ACHN (cell line): ENCODE results near the gene FAM167B.

Source experiments
- DNase-seq: peaks from one replicate; pipeline ENCODE4 v3.0.0-alpha.2; 2015
- in situ Hi-C: cut with HindIII; loops from 2 replicates; pipeline ENCODE4 v1.10.0; 2017; ENCODE audit warnings: low sequenced_read_pairs, low pct_ligation_motif_present, low pct_unique_long_range_greater_than_20kb

FAM167B gene

GRCh38 chr1:32221581-32221979 lies 25.4 kb upstream of the FAM167B start:
- no peak for DNase-seq
- in situ Hi-C loops = no loop called here

GRCh38 chr1:32221980-32222755 lies 24.9 kb upstream of the FAM167B start, which contains the start of the genes EIF3I and TMEM234:
Gene EIF3I, plus strand, starts transcription at chr1:32222407. Its CDS starts 35 bp downstream, at chr1:32222442.
Gene TMEM234, minus strand, starts transcription at chr1:32222353. Its CDS starts 31 bp downstream, at chr1:32222322.
- in situ Hi-C loops = no loop called here

GRCh38 chr1:32223683-32224082 lies 23.3 kb upstream of the FAM167B start:
- DNase-seq = no peak

More at GRCh38 chr1:32221980-32222755, 24.9 kb upstream of the FAM167B start, which contains the start of the genes EIF3I and TMEM234:
- DNase-seq = peak; percentile 91

GRCh38 chr1:32224285-32224684 lies 22.7 kb upstream of the FAM167B start:
- in situ Hi-C loops = no loop called here

More at GRCh38 chr1:32223683-32224082, 23.3 kb upstream of the FAM167B start:
- in situ Hi-C loops = no loop called here

GRCh38 chr1:32228771-32229170 lies 18.3 kb upstream of the FAM167B start:
- DNase-seq = no peak

More at GRCh38 chr1:32224285-32224684, 22.7 kb upstream of the FAM167B start:
- no peak for DNase-seq

GRCh38 chr1:32231843-32232432 lies 15.1 kb upstream of the FAM167B start:
- in situ Hi-C loops = no loop called here
- no peak for DNase-seq

More at GRCh38 chr1:32228771-32229170, 18.3 kb upstream of the FAM167B start:
- in situ Hi-C loops = no loop called here

GRCh38 chr1:32232558-32233304 lies 14.3 kb upstream of the FAM167B start:
- in situ Hi-C loops = no loop called here

GRCh38 chr1:32234792-32235191 lies 12.2 kb upstream of the FAM167B start:
- in situ Hi-C loops = no loop called here
- DNase-seq = no peak

More at GRCh38 chr1:32232558-32233304, 14.3 kb upstream of the FAM167B start:
- DNase-seq = no peak

- DNase-seq = no peak
- in situ Hi-C loops = no loop called here
Observed at GRCh38 chr1:32239337-32239736, 7.7 kb upstream of the FAM167B start.

- in situ Hi-C loops = no loop called here
- DNase-seq = no peak
Observed at GRCh38 chr1:32239790-32240139, 7.3 kb upstream of the FAM167B start.

GRCh38 chr1:32240140-32240951 lies 6.7 kb upstream of the FAM167B start:
- in situ Hi-C loops = no loop called here
- DNase-seq = peak; percentile 67

GRCh38 chr1:32241001-32241763 lies 5.8 kb upstream of the FAM167B start:
- in situ Hi-C loops = no loop called here
- DNase-seq = peak; percentile 42

- no peak for DNase-seq
- in situ Hi-C loops = no loop called here
Observed at GRCh38 chr1:32242341-32242851, 4.6 kb upstream of the FAM167B start.

GRCh38 chr1:32247452-32247851 lies 430 bp downstream of the FAM167B start:
- no peak for DNase-seq

GRCh38 chr1:32247983-32248889 lies 1.2 kb downstream of the FAM167B start:
- in situ Hi-C loops = no loop called here
- peak; percentile 13 for DNase-seq

More at GRCh38 chr1:32247452-32247851, 430 bp downstream of the FAM167B start:
- in situ Hi-C loops = no loop called here

GRCh38 chr1:32249831-32250525 lies 3.0 kb downstream of the FAM167B start:
- in situ Hi-C loops = no loop called here
- peak; percentile 51 for DNase-seq
